HL-60 (cell line): Measurements from ENCODE around the gene TRIM31.

Experiments used
- DNase-seq, 2 experiments: peaks; one replicate each; pipeline ENCODE4 v3.0.0-alpha.2; 2010 to 2020; ENCODE audit warnings: low read depth in 1 of 2, low spot score in 1 of 2
- H3K27ac ChIP-seq: fragments of 250-450 bp; sonication (Bioruptor Pico); replicated peaks from 2 replicates; pipeline ENCODE4 v1.5.1; 2020; ENCODE audit warnings: mild to moderate bottlenecking, moderate library complexity
- H3K27me3 ChIP-seq: fragments of 250-450 bp; sonication (Bioruptor Pico); 2 replicates; pipeline ENCODE4 v1.5.1; 2021; ENCODE audit warnings: mild to moderate bottlenecking, moderate library complexity; ENCODE audit not compliant: insufficient read depth, poor library complexity, severe bottlenecking
- H3K4me3 ChIP-seq: replicated peaks from 2 replicates; pipeline ENCODE4 v1.5.1; 2011; ENCODE audit warnings: mild to moderate bottlenecking, control low read depth, low read length; ENCODE audit not compliant: insufficient read depth
- CTCF ChIP-seq: IDR thresholded peaks from one replicate; pipeline ENCODE4 v1.5.1; 2011; ENCODE audit warnings: low read length, control low read depth, inconsistent platforms; ENCODE audit not compliant: insufficient read depth
- GABPA ChIP-seq: IDR thresholded peaks from 2 replicates; pipeline ENCODE4 v1.6.1; 2012; ENCODE audit warnings: low read depth
- POLR2AphosphoS5 ChIP-seq: IDR thresholded peaks from 2 replicates; pipeline ENCODE4 v1.6.1; 2012; ENCODE audit warnings: low read depth
- REST ChIP-seq: IDR thresholded peaks from 2 replicates; pipeline ENCODE4 v1.6.1; 2012; ENCODE audit warnings: low read depth; ENCODE audit not compliant: insufficient replicate concordance
- SPI1 ChIP-seq: IDR thresholded peaks from 2 replicates; pipeline ENCODE4 v1.6.1; 2012; ENCODE audit warnings: low read depth, mild to moderate bottlenecking, borderline replicate concordance

Gene TRIM31

DNA sequence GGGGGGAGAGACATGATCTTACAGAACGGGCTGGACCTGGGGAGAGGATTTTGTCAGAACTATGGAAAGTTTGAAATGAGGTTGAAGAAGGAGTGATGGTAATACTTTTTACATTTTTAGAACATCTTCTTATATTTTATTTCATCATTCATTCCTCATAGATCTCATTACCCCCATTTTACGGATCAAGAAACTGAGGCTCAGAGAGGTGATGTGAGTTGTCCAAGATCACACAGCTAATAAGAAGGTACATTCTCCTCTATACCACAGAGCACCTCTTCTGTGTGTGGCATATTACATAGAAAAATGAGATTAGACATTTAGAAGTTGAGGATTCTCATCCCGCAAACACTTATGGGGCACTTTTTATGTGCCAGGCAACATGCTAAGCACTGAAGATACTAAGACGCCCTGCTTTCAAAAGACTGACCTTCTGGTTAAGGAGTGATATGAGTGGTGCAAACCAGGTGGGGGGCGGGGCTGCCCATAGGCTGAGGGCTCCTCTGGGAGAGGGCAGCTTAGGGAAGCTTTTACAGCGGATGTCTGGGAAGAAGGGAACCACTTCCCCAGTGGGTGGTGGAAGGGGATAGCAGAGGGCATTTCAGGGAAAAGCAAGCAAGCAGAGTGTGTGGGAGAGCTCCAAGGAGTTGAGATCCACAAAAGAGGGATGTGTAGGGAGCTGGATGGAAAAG is 19.9 kb downstream of the TRIM31 start:
- no peak for TF ChIP-seq GABPA
- TF ChIP-seq CTCF, result no peak
- TF ChIP-seq SPI1, result no peak
- TF ChIP-seq REST, result no peak
- TF ChIP-seq POLR2AphosphoS5, result no peak
- H3K4me3 ChIP-seq, result no peak overlapping the region
- H3K27ac ChIP-seq, result no peak overlapping the region
- DNase-seq, result no peak
- H3K27me3 ChIP-seq, result peaks cover 39% of the 10 kb centered on the region

DNA sequence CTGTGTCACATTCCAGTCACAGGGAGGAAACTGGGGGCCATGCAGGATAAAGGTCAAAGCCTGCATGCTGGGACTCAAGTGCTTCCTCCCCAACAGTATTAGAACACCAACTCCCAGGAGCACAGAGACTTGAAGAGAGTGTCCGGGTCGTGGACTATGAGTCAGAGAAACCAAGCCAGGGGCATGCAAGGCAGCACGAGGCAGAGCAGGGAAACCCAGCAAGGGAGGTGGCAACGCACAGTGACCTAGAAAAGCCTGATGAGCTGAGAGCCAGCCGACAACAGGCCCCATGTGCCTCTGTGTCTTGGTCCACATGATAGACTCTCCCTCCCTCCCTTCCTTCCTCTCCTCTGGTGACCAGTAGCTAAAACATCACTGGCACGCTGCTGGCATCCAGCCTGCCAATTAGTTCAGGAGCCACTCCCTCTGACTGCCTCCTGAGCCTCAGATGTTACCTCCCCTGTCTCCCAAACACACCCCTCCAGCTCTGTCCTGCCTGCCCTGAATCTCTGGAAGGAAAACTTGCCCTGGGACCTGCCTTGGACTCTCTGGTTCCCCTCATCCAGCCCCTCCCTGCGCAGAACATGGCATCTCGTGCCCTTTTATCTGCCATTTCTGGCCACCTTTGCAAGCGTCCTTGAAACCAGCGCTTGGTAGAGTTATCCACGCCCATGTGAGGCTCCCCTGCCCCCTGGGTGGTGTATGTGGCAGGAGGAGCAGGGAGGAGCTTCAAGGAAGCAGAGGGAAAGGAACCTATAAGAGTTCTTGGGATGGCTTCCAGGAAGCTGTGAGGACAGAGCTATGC is 21.1 kb downstream of the TRIM31 start:
- no peak for DNase-seq
- H3K27ac ChIP-seq, result no peak overlapping the region

More for the DNA sequence above, 21.1 kb downstream of the TRIM31 start:
- H3K4me3 ChIP-seq, result no peak overlapping the region
- TF ChIP-seq REST, result no peak
- no peak for TF ChIP-seq GABPA
- no peak for TF ChIP-seq POLR2AphosphoS5
- no peak for TF ChIP-seq SPI1
- no peak for TF ChIP-seq CTCF
- H3K27me3 ChIP-seq, result peaks cover 34% of the 10 kb centered on the region
